ENCODE results near the gene ZNF653.

Gene ZNF653

DNA sequence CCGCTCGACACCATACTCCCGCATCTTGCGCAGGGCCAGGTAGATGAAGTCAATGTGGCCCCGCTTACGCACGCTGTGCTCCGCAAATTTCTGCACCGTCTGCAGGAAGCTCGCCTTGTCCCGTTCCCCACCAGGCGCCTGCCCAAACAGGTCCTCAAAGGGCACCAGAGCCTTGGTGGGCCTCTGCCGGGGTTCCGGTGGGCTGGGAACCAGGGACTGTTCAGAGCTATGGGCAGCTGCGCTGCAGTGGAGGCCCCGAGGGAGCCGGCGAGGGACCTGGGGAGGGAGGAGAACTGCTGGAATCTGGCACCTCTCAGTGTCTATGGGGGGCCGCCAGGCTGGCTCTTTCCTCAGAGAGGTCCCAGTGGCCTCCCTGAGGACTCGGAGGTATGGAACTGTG lies 8.3 kb upstream of the ZNF653 start:
- no peak for FAIRE-seq

DNA sequence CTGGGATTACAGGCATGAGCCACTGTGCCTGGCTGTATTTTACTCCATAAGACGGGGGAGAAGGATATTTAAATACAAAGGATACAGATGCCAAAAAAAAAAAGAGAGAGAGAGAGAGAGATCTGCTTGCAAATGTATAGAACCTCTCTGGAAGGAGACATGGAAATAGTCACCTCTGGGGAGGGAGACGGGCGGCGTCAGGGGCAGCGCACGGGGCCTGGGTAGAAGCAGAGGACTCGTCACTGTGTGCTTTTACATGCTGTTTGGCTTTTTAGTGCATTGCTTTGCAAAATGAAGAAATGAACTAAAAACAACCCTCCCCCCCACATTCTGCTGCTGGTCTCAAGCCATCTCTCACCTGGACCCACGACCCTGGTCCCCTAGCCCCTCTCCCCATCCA lies 4.8 kb upstream of the ZNF653 start:
- FAIRE-seq = no peak

DNA sequence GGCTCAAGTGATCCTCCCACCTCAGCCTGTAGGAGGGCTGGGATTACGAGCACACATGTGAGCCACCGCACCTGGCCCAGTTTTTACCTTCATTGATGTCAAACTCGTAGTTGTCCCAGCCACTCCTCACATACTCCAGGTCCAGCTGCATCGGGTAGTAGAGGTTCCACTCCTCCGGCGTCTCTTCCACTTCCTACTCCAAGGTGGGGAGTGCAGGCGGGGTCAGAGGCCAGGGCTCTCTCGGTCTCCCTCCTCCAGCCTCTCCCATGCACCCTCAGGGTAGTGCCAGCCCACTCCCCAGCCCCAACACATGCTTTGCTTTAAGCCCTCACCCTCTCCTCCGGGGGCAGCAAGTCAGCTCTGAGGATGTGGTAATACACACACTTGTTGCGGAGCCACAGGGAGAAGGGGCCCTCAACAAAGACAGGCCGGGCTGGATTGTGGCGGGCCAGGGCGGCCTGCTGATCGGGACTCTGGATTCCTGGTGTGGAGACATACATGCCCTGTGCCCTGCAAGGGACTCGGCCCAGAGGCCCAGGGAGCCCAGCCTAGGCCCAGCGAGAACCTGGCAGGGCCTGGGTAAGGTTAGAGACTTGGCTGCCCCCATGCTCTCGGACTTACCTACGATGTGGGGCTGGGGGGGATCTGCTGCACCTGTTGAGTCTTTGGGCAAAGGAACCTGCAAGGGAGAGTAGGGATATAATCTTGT lies 1.9 kb upstream of the ZNF653 start:
- no peak for FAIRE-seq

DNA sequence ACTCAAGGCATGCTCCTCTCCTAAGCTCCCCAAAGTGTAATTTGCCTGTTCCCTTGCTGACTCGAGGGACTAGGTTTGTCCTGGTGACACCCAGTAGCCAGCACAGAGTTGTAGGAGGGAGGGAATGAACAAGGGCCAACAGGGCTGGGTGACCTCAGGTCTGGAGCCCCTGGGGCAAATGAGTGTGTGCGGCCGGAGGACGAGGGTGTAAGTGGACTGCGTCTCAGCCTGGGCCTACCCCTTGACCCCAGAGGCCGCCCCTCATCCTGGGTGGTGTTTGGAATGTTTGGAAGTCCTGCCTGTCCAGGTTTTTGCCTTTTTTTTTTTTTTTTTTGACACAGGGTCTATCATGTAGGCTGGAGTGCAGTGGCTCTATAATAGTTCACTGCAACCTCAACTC lies 1.3 kb upstream of the ZNF653 start:
- FAIRE-seq = no peak

DNA sequence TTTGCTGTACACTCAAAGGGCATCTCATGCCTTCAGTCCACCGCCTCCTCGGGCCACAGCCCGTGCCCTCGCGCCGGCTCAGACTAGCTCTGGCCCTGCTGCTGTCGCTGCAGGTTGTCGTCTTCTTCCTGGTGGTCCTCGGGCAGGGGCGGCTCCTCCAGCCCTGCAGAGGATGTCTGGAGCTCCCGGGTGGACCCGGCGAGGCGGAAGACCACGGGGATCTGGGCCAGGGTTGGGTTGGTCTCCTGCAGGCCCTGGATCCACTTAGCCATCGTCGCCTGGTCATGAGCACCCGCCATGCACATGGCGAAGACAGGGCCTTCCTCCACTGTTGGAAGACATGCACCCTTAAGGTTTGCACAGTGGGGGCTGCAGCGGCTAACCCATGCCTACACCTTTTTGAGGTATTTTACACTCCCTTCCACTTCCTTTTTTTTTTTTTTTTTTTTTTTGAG lies 489 bp upstream of the ZNF653 start:
- no peak for FAIRE-seq

DNA sequence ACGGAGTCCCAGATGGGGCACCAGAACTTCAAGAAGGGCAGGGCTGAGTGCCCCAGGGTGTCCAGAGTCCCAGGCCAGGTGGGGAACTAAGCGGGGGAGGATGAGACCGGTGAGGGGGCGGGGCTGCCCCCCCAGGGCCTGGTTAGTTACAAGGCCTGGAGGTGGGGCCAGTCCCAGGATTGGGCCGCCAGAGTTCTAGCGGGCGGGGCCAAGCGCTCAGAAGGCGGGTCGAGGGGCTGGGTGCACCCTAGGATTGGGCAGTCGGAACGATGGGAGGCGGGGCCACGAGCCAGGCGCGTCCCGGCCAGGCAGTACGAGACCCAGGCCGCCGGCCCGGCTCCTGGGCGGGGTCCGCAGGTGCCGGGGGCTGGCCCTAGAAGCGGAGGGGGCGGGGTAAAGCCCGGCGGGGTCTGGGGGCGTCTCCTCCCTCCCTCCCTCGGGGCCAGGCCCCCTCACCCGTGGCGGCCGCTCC lies 571 bp downstream of the ZNF653 start:
- FAIRE-seq = no peak

DNA sequence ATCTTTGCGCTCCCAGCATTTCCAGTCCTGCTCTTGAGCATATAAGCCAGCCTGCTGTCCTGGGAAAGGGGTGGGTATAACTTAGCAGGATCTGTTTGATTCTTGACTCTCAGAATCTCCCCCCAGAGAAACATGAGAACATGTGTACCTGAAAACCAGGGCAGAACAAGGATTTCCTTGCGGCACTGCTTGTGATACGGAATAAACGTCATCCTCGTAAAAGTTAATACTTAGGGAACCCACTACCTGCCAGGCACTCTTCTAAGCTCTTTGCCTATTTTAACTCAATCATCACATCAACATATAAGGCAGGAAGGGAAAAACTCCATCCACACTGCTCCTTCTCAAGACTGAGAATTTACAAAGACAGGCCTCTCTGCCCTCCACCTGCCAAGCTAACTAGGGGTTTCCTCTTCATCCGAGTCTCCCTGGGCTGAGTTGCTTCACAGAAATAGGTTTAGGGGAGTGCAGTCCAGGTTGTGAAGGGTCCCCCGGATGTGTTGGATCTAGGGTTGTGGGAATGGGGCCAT lies 1.1 kb downstream of the ZNF653 start:
- FAIRE-seq = no peak

DNA sequence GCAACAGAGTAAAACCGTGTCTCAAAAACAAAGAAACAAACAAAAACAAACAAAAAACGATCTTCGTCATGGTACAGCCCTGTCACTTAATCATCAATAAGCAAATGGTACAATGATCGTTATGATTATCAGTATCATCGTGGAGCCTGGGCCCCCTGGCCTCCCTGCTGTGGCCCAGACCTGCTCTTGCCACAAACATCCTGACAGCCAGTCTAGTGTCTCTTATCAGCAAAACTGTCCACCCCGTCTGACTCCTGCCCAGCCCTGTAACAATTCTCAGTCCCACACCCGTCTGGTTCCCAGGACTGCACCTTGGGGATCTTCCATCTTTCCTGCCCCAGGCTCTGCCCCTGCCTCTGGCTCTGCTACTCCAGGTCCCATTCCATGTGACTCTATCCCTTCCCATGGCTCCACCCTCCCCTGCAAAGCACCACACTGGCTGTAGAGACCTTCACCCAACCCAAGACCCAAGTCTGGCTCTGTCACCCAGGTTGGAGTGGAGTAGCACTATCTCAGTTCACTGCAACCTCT lies 5.7 kb downstream of the ZNF653 start:
- FAIRE-seq = no peak

DNA sequence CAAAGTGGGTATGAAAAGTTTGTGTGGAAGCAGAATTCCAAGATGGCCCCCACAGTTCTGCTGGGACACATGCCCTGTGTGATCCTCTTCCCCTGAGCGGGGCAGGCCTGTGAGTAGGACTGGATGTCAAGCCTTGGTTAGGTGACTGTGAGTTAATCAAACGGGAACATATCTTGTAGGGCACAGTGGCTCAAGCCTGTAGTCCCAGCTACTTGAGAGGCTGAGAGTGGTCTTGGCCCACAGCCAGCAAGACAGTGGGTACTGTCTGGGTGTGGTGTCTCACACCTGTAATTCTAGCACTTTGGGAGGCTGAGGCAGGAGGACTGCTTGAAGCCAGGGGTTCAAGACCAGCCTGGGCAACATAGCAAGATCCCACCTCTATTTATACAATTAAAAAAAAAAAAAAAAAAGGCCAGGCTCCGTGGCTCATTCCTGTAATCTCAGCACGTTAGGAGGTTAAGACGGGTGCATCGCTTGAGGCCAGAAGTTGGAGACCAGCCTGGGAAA lies 6.4 kb downstream of the ZNF653 start:
- no peak for FAIRE-seq

DNA sequence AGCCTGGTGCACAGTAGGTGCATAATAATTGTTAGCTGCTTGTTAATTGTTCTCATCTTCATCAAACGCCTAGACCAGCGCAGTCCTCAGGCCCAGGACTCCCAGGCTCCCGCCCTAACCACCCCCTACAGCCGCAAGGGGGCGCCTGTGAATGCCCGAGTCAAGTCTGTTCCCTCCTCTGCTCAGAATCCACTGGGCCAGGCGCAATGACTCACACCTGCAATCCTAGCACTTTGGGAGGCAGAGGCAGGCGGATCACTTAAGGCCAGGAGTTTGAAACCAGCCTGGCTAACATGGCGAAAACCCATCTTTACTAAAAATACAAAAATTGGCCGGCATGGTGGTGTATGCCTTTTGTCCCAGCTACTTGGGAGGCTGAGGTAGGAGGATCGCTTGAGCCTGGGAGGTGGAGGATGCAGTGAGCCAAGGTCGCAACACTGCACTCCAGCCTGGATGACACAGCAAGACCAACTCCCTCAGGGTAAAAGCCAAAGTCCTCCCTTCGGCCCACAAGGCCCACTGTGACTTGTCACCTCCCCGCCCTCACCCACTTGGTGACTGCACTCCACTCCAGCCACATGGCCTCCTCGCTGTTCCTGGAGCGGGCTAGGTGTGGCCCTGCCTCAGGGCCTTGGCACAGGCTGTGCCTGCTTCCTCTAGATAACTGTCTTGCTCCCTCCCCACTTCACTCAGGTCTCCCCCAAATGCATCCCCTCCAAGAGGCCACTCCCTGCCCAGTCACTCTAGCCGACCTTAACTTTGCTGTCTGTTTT lies 9.1 kb downstream of the ZNF653 start:
- FAIRE-seq = no peak

DNA sequence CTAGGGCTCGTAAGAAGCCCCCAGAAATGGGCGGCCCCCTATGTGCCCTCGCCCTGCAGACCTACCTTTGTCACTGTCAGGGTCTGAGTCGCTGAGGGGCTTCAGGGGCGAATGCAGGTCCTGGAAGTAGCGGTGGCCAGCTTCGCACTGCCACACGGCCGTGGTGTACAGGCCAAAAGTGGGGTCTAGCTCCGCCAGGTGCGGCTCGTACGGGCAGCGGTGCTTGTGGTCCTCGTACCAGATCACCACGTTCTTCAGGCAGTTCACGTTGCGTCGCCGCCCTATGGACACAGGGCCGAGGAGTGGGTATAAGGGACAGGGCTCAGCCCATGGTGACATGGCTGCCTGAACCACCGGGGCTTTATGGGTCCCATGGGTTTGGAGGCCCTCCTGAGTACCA lies 9.8 kb downstream of the ZNF653 start:
- no peak for FAIRE-seq

DNA sequence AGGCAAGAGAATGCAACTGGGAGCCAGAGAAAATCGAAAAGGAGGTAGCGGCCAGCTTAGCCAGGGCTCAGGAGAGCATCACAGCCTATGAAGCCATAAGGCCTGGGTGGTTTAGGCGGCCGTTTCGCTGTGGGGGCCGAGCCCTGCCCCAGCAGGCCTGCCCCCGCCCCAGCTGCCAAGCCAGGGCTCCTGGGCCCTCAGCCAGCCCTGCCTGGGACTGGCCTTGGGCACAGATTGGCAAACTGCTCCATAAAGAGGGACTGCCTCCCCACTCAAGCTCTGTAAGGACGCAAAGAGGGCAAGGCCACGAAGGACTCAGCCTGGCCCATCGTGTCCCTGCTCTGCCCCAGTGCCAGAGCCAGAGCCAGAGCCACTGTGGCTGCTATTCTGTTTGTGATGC lies 10.2 kb downstream of the ZNF653 start:
- FAIRE-seq = no peak

DNA sequence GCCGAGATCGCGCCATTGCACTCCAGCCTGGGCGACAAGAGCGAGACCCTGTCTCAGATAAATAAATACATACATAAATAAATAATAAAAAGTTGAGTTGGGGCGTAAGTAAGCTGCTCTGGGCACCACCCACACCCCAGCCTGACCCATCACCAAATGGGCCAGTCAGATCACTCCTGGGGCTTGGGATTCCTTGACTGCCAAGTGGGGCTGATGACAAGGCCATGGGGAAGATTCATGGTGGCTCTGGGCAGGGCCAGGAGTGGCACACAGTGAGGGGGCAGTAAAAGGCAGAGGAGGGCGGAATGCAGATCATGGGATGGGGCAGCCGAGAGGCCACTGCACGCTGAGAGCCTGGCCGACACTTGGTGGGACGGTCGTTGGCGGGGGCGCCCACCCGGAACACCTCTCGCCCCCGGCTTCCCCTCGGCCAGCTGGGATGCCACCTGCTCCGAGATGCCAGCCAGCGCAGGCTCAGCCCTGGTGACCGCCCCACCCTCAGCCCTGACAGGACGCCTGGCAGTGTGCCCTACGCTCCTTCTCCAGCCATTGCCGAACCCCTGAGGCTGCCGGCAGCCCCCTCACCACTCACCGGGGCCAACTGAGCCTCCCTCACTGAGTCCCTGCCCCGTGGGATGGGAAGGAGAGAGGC lies 10.9 kb downstream of the ZNF653 start:
- no peak for FAIRE-seq

DNA sequence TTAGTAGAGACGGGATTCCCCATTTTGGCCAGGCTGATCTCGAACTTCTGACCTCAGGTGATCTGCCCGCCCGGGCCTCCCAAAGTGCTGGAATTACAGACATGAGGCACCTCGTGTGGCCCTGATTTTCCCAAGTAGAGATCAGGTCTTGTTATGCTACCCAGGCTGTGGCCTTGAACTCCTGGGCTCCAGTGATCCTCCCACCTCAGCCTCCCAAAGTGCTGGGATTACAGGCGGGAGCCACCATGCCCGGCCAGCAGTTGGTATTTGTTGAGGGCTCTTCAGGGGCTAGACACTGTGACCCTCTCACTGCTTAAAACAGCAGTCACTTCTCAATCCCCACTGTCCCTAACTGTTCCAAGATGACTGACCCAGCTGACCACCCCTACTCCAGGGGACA lies 16.3 kb downstream of the ZNF653 start:
- FAIRE-seq = no peak

DNA sequence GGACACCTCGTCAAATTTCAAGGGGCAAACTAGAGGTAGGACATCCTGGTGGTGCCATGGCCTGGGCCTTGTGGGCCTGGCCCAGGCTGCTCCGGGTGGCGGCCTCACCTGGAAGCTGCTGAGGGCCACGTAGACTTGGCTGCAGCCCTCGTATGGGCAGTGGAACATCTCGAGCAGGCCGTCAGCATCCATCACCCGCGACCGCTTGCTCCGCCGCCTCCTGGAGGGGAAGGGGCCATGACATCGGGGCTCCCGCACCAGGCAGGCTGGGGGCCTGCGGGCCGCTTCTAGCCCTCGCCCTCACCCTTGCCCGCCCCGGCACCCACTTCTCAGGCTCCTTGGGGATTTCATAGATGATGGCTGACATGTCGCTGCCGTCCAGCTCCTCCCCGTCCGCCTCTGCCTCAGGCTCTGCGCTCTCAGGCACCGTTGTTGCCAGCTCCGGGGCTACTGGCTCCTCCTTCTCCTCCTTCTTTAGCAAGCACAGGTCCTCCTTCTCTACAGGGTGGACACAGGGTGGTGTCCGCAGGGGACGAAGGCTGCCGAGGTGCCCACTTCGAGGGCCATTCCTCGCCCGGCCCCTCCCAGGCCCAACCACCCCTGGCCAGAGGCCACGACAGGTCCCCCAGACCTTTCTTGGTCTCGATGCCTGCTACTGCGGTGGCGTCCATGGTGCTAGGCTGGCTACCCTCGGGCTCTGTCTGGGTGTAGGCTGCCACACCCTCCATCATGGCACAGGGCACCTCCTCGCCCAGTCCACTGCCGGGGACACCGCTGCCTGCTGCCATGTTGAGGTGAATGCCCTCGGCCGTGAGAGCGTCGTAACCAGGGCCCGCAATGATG lies 18.8 kb downstream of the ZNF653 start:
- no peak for FAIRE-seq

DNA sequence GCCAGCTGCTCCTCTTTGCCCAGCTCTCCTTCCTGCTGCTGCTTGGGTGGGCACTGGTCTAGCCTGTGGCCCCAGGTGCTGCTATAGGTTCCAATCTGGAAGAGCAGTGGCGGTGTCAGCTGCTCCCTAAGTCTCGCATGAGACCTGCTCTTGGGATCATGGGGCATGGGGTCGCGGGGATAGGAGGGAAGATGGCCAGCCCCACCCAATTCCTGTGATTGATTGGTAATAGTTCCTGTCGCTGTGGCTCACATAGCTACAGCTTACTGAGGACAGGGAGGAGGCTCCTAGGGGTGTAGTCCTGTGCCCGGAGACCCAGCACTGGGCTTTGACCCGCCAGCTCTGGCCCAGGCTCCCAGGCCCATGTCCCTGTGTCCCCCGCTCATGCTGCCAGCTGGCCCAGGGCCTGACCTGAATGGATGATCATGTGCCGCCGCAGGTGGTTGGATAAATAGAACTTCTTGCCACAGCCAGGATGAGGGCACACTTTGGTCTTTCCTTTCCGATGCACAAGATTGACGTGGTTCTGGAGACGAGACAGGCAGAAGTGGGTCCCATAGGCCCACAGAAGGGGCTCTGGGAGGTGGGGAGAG lies 20.3 kb downstream of the ZNF653 start:
- FAIRE-seq = no peak

DNA sequence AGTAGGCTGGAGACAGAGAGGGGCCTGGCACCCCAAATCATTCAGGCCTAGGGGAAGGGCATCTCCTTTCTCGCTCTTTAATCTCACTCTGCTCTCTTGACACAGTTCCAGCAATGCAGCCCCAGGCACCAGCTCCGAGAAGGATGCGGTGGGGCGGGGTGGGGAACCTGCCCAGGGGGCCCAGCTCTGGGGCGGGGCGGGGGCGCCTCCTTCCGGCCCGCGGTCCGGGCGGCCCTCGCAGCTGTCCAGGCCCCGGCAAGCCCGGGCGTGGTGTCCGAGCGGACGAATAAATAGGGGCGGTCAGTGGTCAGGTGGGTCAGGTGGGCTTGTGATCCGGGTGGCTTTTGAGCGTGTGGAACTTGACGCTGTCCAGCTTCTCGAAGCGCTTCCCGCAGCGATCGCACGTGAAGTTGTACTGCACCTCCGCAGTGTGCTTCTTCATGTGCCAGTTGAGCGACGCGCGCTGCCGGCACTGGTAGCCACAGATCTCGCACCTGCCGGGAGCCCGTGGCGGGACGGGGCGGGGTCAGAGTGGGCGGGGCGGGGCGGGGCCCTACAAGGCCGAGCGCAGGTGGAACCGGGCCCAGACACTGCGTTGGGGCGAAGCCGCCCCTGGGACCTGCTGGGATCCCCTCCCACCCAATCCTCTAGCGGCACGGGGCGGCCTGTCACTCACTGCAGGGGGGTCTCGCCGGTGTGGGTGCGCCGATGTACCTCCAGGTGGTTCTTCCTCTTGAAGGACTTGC lies 22.1 kb downstream of the ZNF653 start:
- no peak for FAIRE-seq

DNA sequence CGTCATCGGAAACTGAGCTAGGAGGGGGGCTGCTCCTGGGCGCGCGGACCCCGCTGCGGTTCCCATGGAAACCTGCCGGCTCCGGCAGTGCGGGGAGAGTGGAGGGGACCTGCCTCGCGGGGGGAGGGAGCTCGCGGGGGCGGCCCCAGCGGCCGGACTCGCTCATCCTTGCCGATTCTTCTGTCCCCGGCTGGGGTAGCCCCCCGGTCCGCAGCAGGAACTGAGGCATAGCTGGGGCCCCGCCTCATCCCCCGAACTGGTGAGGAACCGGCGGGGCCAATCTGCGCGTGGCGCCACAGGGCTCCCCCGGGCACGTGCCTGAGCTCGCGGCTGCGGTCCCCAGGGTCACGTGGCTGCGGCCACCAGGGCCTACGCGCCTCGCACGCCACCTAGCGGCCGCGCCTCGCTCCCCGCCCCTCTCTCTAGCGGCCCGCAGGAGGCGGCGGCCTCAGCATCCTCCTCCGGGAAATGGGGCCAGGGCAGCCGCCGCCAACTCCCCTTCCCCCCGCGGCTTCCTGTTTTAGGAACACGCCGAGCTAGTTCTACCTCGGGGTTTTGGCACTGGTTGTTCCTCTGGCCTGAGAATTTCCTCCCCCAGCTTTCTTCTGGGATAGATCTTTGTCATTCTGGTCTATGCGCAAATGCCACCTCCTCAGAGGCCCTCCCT lies 23.1 kb downstream of the ZNF653 start:
- no peak for FAIRE-seq

DNA sequence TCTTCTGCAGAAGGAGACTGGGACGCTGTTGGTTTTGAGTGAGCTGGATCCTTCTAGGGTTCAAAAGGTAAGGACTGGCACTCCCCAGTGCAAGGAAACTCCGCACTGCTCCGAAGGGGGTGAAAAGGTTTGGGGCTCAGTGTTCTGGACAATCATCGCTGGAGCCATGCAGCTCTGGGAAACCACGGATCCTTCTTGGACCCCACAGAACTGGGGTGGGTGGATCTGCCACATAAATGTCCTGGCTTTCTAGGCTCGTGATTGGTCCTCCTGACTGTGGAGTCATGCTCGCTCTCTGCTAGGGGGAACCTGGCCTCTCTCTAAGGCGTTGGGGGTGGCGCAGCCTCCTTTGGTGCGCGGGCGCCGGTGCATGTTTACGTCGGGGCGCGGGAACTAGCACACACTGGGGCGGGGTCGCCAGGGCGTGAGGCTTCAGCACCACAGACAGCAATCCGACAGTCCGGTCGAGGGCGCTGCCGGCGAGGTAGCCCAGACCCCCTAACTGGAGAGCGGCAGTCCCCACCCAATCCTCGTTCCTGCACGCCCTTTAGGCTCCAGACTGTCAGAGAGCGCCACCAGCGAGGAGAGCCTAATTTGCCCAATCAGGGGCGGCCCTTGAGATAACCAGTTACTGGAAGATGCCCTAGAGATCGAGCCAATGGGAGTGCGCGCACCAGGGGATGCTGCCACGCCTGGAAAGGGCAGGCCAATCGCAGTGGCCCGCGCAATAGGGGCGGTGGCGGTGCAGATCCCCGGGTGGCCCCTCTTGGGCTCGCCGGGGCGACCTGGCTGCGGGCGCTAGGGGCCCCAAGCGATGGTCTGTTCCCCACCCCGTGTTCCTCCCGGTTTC lies 23.9 kb downstream of the ZNF653 start:
- FAIRE-seq = no peak
